ENCODE measurements around the gene CREBBP. TPM values are rescaled to one million over a fixed set of nuclear protein-coding genes. Genes with fewer than 3 reads are reported as not detected.

CREBBP gene
- total RNA-seq, 2 experiments from 2014 or later: 36.0 to 72.3 TPM

- DNase-seq (ENCODE audit: low spot score): no peak
- H3K4me2 ChIP-seq (ENCODE audit: low read length): no peak overlapping the region
- no peak for TF ChIP-seq CTCF (conservative IDR thresholded peaks at IDR 0.05; ENCODE audit: low read length)
- TF ChIP-seq EZH2phosphoT487 (IDR thresholded peaks at IDR 0.05; ENCODE audit: borderline replicate concordance, low read depth, low read length): no peak
- H3K27ac ChIP-seq (ENCODE audit: low read depth, low read length, poor library complexity, severe bottlenecking): no peak overlapping the region
- H3K9me2 ChIP-seq (ENCODE audit: insufficient read depth, low read length): no peaks in the 10 kb centered on the region
- peaks cover 15% of the 10 kb centered on the region for H4K20me1 ChIP-seq (ENCODE audit: insufficient read depth, low read length)
- H3K9me3 ChIP-seq (ENCODE audit: low read length): no peaks in the 10 kb centered on the region
- POLR2A ChIA-PET: no interaction called here
- peaks cover 82% of the 10 kb centered on the region for H3K79me2 ChIP-seq (ENCODE audit: insufficient read depth, low read depth, low read length)
- H2AFZ ChIP-seq (ENCODE audit: low read length): no peak overlapping the region
- peaks cover 11% of the 10 kb centered on the region for H3K36me3 ChIP-seq (ENCODE audit: insufficient read depth, low read length)
- BruUV-seq (replicated peaks): no TSS peak
- no peak overlapping the region for H3K4me3 ChIP-seq (ENCODE audit: low read depth, low read length, poor library complexity, severe bottlenecking)
- peaks cover 34% of the 10 kb centered on the region for H3K4me1 ChIP-seq (ENCODE audit: insufficient read depth, low read length, poor library complexity, severe bottlenecking)
- intact Hi-C loops (cut with micrococcal nuclease; ENCODE audit: unreplicated experiment): no loop called here
- CTCF ChIA-PET (ENCODE audit: unreplicated experiment): no interaction called here
Measured at GRCh38 chr16:3854750-3855541, 25.6 kb downstream of the CREBBP start.

- no peak for TF ChIP-seq CTCF (conservative IDR thresholded peaks at IDR 0.05; ENCODE audit: low read length)
- TF ChIP-seq EZH2phosphoT487 (IDR thresholded peaks at IDR 0.05; ENCODE audit: borderline replicate concordance, low read depth, low read length): no peak
- ChIA-PET CTCF (ENCODE audit: unreplicated experiment) (no interaction called here), POLR2A (no interaction called here)
- Histone ChIP-seq H3K27ac (ENCODE audit: low read depth, low read length, poor library complexity, severe bottlenecking) (no peak overlapping the region), H3K4me1 (ENCODE audit: insufficient read depth, low read length, poor library complexity, severe bottlenecking) (peaks cover 8% of the 10 kb centered on the region), H3K4me3 (ENCODE audit: low read depth, low read length, poor library complexity, severe bottlenecking) (no peak overlapping the region), H2AFZ (ENCODE audit: low read length) (no peak overlapping the region), H3K36me3 (ENCODE audit: insufficient read depth, low read length) (peaks cover 46% of the 10 kb centered on the region), H4K20me1 (ENCODE audit: insufficient read depth, low read length) (peaks cover 7% of the 10 kb centered on the region; the same call in 1 of the 2 replicates), H3K9me3 (ENCODE audit: low read length) (no peaks in the 10 kb centered on the region), H3K79me2 (ENCODE audit: insufficient read depth, low read depth, low read length) (peaks cover 50% of the 10 kb centered on the region), H3K9me2 (ENCODE audit: insufficient read depth, low read length) (no peaks in the 10 kb centered on the region), H3K4me2 (ENCODE audit: low read length) (no peak overlapping the region)
- DNase-seq (ENCODE audit: low spot score): no peak
- BruUV-seq (replicated peaks): TSS peak; percentile 70
- intact Hi-C loops (cut with micrococcal nuclease; ENCODE audit: unreplicated experiment): no loop called here
Measured at GRCh38 chr16:3850544-3850899, 30.0 kb downstream of the CREBBP start.

All from OCI-LY7 (cell line).